ENCODE results near the gene POLR3GL. TPM values are rescaled to one million over a fixed set of nuclear protein-coding genes. Genes with fewer than 3 reads are reported as not detected.
A peak's percentile ranks its signal among the peaks of the same experiment; 100 is the strongest.

Gene POLR3GL
- polyA plus RNA-seq, 1 experiment, result 25.0 TPM

GRCh38 chr1:146001709-146002108 is 37.2 kb downstream of the POLR3GL start:
- H3K4me3 ChIP-seq (ENCODE audit: low read depth, low read length), result no peak overlapping the region
- no peak for DNase-seq (ENCODE audit: low read depth, low spot score)
- H3K9me3 ChIP-seq (ENCODE audit: control insufficient read depth, insufficient read depth, low read length), result no peaks in the 10 kb centered on the region
- no peak for TF ChIP-seq CTCF (IDR thresholded peaks at IDR 0.05; ENCODE audit: low read depth, low read length)
- ChIA-PET CTCF (interaction anchor here (0.9 to 4.1 kb wide), 2 partner anchors 24 to 110 kb away, joined by 4 to 44 read pairs; no protein-coding TSS in a partner anchor), POLR2A (no interaction called here)
- H3K27ac ChIP-seq (ENCODE audit: low read depth, low read length), result no peak overlapping the region
- no peaks in the 10 kb centered on the region for H3K27me3 ChIP-seq (ENCODE audit: control insufficient read depth, insufficient read depth, low read length)

- Histone ChIP-seq H3K4me3 (ENCODE audit: low read depth, low read length) (no peak overlapping the region), H3K9me3 (ENCODE audit: control insufficient read depth, insufficient read depth, low read length) (no peaks in the 10 kb centered on the region), H3K27ac (ENCODE audit: low read depth, low read length) (no peak overlapping the region), H3K27me3 (ENCODE audit: control insufficient read depth, insufficient read depth, low read length) (no peaks in the 10 kb centered on the region)
- TF ChIP-seq CTCF (IDR thresholded peaks at IDR 0.05; ENCODE audit: low read depth, low read length), result no peak
- CTCF ChIA-PET, result interaction anchor here (0.6 to 7.3 kb wide), 21 partner anchors 9 to 179 kb away, joined by 3 to 218 read pairs (median 5); partner anchors contain the start of genes ANKRD34A, HJV, NUDT17 and PIAS3
- POLR2A ChIA-PET, result interaction anchor here (0.6 to 2.0 kb wide), 3 partner anchors 11 to 149 kb away, joined by 3 to 5 read pairs (median 4); partner anchors contain the start of genes PIAS3 and TXNIP
- no peak for DNase-seq (ENCODE audit: low read depth, low spot score)
Observed at GRCh38 chr1:146007489-146008133, 43.1 kb downstream of the POLR3GL start.

DNA sequence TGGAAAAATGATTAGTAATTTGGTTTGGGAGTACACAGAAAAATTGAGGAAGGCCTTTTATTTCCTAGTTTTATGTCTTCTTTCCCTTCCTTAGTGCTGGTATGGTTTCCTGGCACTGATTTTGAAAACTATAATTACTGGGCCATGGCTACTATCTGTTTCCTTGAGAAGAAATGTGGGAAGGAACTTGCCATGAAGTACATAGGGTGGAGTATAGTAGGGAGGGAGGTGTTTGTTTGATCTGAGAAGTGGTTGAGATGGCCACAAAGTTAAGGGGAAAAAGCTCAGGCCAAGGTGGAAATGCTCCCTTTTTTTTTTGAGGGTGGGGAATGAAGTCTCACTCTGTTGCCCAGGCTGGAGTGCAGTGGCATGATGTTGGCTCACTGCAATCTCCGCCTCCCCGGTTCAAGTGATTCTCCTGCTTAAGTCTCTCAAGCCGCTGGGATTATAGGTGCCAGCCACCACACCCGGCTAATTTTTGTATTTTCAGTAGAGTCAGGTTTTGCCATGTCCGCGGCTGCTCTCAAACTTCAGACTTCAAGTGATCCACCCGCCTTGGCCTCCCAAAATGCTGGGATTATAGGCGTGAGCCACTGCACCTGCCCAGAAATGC is 45.7 kb downstream of the POLR3GL start:
- POLR2A ChIA-PET, result no interaction called here

GRCh38 chr1:146012703-146013558 is 48.4 kb downstream of the POLR3GL start:
- POLR2A ChIA-PET, result interaction anchor here (0.6 kb wide), 1 partner anchor 168 kb away, joined by 3 read pairs; the partner anchor contains the start of gene NUDT17

More for the DNA sequence above, 45.7 kb downstream of the POLR3GL start:
- H3K4me3 ChIP-seq (ENCODE audit: low read depth, low read length), result no peak overlapping the region
- no peak for TF ChIP-seq CTCF (IDR thresholded peaks at IDR 0.05; ENCODE audit: low read depth, low read length)
- CTCF ChIA-PET, result interaction anchor here (4.1 to 7.3 kb wide), 3 partner anchors 33 to 164 kb away, joined by 24 to 218 read pairs (median 70); partner anchors contain the start of gene NUDT17
- H3K27ac ChIP-seq (ENCODE audit: low read depth, low read length), result no peak overlapping the region
- DNase-seq (ENCODE audit: low read depth, low spot score), result no peak
- no peaks in the 10 kb centered on the region for H3K27me3 ChIP-seq (ENCODE audit: control insufficient read depth, insufficient read depth, low read length)
- H3K9me3 ChIP-seq (ENCODE audit: control insufficient read depth, insufficient read depth, low read length), result no peaks in the 10 kb centered on the region

More at GRCh38 chr1:146012703-146013558, 48.4 kb downstream of the POLR3GL start:
- no peaks in the 10 kb centered on the region for H3K9me3 ChIP-seq (ENCODE audit: control insufficient read depth, insufficient read depth, low read length)
- CTCF ChIA-PET, result interaction anchor here (0.6 to 7.3 kb wide), 17 partner anchors 9 to 182 kb away, joined by 3 to 218 read pairs (median 5); partner anchors contain the start of genes ANKRD34A, NUDT17 and POLR3GL
- peak; percentile 75 for TF ChIP-seq CTCF (IDR thresholded peaks at IDR 0.05; ENCODE audit: low read depth, low read length)
- no peak overlapping the region for H3K27ac ChIP-seq (ENCODE audit: low read depth, low read length)
- H3K4me3 ChIP-seq (ENCODE audit: low read depth, low read length), result no peak overlapping the region
- H3K27me3 ChIP-seq (ENCODE audit: control insufficient read depth, insufficient read depth, low read length), result no peaks in the 10 kb centered on the region
- peak; percentile 57 for DNase-seq (ENCODE audit: low read depth, low spot score)
